CD4-positive, alpha-beta T cell treated with Interleukin-4 for 4 hours (primary cell): Measurements from ENCODE around the gene CHSY1.

Experiments used
- DNase-seq: peaks from one replicate; pipeline ENCODE4 v3.0.0-alpha.2; 2020

The CHSY1 gene

GRCh38 chr15:101168898-101169494 lies 82.9 kb downstream of the CHSY1 start:
- DNase-seq = no peak

GRCh38 chr15:101168463-101168824 lies 83.4 kb downstream of the CHSY1 start:
- no peak for DNase-seq

- DNase-seq = peak; percentile 61
Observed at GRCh38 chr15:101167753-101168462, 83.9 kb downstream of the CHSY1 start.

GRCh38 chr15:101167411-101167752 lies 84.5 kb downstream of the CHSY1 start:
- DNase-seq = no peak

- DNase-seq = no peak
Observed at GRCh38 chr15:101165905-101166471, 85.9 kb downstream of the CHSY1 start.

GRCh38 chr15:101162701-101163483 lies 89.0 kb downstream of the CHSY1 start:
- DNase-seq = no peak

GRCh38 chr15:101161656-101162055 lies 90.2 kb downstream of the CHSY1 start:
- DNase-seq = no peak

GRCh38 chr15:101159936-101160815 lies 91.7 kb downstream of the CHSY1 start:
- DNase-seq = no peak

- no peak for DNase-seq
Observed at GRCh38 chr15:101159096-101159935, 92.5 kb downstream of the CHSY1 start.

- DNase-seq = no peak
Observed at GRCh38 chr15:101158166-101159095, 93.4 kb downstream of the CHSY1 start.

- no peak for DNase-seq
Observed at GRCh38 chr15:101157721-101158120, 94.1 kb downstream of the CHSY1 start.

- DNase-seq = no peak
Observed at GRCh38 chr15:101156509-101157159, 95.2 kb downstream of the CHSY1 start.

GRCh38 chr15:101156061-101156460 lies 95.8 kb downstream of the CHSY1 start:
- DNase-seq = no peak

GRCh38 chr15:101153801-101154656 lies 97.8 kb downstream of the CHSY1 start:
- no peak for DNase-seq

- DNase-seq = no peak
Observed at GRCh38 chr15:101152914-101153313, 98.9 kb downstream of the CHSY1 start.

- DNase-seq = no peak
Observed at GRCh38 chr15:101151288-101151687, 100.6 kb downstream of the CHSY1 start.

- DNase-seq = no peak
Observed at GRCh38 chr15:101150723-101151040, 101.2 kb downstream of the CHSY1 start.

GRCh38 chr15:101149864-101150722 lies 101.8 kb downstream of the CHSY1 start:
- DNase-seq = no peak
